Stimulated activated CD4-positive, alpha-beta T cell treated with anti-CD3 and anti-CD28 coated beads, Interleukin-12 subunit alpha, Interleukin-12 subunit beta, amount 100 ng/mL, for 4 hours (primary cell): Measurements from ENCODE around the gene ZDHHC24.
"Not testable (repeated sequence)": the region's sequence is repeated elsewhere in the genome, so short reads cannot be mapped to it uniquely, and the experiment has no call there.

ENCODE experiments used
- DNase-seq: peaks from one replicate; pipeline ENCODE4 v3.0.0-alpha.2; 2020

ZDHHC24 gene

GRCh38 chr11:66543263-66544107 is 2.4 kb downstream of the ZDHHC24 start:
- peak; percentile 37 for DNase-seq

DNA sequence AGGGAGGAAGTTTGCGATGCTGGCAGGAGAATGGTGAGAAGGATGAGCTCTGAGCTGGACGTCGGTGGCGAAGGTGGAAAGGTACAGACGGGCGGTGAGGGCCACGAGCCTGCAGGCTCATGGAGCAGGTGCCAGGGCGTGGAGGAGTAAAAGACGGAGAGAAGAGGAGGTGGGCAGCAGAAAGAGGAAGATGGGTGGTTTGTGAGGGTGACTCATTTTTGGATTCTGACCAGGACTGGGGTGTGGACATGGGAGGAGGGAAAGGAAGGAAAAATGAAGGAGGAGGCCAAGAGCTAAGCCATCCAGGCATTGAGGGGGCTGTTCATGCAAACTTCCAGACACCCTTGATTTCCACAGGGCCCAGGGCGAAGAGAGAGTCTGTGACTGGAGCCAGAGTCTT is 3.5 kb downstream of the ZDHHC24 start:
- DNase-seq, result no peak

GRCh38 chr11:66541892-66542291 is 4.0 kb downstream of the ZDHHC24 start:
- DNase-seq, result no peak

GRCh38 chr11:66540598-66540997 is 5.2 kb downstream of the ZDHHC24 start:
- not testable (repeated sequence) for DNase-seq

- DNase-seq, result no peak
Observed at GRCh38 chr11:66539870-66540213, 6.0 kb downstream of the ZDHHC24 start.

DNA sequence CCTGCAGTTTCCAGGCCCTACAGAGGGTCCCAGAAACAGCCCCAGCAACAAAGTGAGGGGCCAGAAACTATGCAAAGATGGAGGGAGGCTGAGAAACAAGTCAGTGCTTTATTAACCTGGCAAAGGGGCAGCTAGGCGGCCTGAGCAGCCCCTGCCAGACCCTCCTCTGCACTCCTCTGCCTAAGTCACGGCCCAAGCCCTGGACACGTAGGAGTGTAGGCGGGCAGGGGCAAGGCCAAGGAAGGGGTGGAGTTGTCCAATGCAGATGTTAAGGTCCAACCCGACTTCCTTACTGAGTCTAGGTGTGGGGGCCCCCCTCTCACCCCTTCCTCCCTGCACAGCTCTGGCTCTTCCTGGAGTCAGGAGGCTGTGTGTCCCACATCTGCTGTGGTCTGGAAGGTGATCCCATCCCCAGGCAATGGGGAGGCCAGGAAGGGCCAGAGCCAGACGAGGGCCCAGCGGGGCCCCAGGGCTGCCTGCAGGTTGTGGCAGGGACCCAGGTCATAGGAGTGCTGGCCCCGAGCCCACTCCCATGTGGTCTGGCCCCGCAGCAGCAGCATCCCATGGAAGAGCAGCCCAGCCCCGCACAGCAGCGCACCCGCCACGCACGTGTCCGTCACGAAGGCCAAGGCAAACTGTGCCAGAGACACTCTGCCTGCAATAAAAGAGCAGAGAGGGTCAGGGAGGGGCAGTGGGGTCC is 6.5 kb downstream of the ZDHHC24 start:
- DNase-seq, result no peak

DNA sequence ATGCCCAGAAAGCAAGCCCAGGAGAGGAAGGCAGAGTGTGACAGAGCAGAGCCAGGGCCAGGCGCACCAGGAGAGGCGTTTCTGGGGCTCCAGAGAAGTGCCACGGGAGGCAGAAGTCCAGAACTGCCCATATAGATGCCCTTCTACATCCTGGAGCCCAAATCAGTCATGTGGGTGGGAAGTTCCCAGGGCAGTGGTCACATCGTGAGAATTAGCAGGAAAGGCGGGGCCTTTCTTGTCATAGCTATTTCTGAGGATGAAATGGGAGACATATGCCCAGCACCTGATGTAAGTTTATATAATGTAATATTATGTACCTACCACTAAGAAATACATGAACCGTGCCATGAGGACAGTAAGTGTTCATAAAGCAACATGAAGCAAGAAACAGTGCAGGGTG is 13.1 kb downstream of the ZDHHC24 start:
- no peak for DNase-seq

- no peak for DNase-seq
Observed at GRCh38 chr11:66531841-66532240, 14.0 kb downstream of the ZDHHC24 start.

DNA sequence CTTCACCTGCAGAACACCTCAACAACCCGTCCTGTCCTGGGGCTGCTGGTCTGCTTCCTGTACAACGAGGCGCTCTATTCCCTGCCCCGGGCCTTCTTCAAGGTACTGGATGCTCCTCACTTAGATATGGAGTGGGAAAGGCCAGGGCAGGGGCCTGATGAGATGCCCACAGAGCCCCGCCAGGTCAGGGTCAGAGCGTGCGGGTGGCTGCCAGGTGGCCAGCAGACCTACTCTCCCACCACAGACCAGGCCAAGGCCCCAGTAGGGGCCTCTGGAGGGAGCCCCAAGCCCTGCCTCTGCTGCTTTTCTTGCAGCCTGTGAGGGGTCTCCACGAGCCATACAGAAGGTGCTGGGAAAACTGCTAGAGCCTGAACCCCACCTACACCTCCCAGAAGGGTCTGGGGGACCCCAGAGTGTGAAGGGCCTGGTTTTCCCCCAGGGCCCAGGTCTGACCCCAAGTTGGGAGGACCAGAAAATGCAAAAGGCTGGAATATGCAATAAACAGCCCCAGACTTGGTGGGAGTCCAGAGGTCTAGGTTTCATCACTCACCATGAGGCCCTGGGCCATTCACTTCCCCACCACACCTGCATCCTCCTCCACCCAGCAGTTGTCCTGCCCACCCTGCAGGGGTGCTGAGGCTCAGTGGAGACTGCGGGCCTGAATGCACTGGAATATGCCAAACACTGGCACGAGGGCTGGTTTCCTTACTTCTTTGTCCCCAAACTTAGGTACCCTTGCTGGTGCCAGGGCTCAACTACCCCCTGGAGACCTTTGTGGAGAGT is 14.7 kb downstream of the ZDHHC24 start:
- DNase-seq, result no peak

- no peak for DNase-seq
Observed at GRCh38 chr11:66529655-66530054, 16.2 kb downstream of the ZDHHC24 start.

DNA sequence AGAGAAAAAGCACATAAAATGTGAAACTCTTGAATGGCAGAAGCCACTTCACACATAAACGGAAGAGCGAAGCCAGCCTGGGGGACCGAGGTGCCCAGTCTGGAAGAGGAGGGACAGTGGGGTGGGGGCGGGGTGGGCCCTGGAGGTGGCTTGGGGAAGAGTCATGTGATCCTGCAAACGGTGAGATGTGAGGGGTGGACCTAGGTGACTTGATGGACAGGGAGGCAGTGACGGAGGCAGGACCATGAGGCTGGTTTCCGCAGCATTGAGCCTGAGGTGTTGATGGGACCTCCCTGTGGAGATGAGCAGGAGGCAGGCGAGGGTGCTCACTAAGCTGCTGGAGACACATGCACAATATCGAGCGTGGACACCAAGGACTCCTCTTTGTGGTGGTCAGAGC is 16.8 kb downstream of the ZDHHC24 start:
- DNase-seq, result no peak

DNA sequence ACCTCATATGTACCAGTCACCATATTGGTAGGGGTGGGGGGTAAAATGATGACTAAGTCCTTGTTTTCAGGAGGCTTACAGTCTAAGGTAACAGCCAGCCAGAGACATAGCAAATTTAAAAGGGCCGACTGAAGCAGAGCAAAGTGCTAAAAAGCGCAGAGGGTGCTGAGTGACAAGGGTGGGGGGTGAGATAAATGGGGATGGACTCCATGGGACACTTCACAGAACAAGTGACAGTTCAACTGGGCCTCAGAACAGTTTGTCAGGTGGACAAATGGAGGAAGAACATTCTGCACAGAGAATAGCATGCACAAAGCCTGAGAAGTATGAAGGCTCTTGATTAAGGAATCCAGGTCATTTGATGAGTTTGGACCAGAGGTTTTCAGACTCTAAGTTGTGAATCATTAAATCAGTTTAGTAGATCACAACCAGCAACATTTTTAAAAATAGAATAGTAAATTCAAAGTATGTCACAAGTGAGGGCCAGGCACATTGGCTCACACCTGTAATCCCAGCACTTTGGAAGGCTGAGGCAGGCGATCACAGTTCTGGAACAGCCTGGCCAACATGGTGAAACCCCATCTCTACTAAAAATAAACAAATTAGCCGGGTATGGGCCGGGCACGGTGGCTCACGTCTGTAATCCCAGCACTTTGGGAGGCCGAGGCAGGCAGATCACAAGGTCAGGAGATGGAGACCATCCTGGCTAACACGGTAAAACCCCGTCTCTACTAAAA is 21.4 kb downstream of the ZDHHC24 start:
- no peak for DNase-seq

DNA sequence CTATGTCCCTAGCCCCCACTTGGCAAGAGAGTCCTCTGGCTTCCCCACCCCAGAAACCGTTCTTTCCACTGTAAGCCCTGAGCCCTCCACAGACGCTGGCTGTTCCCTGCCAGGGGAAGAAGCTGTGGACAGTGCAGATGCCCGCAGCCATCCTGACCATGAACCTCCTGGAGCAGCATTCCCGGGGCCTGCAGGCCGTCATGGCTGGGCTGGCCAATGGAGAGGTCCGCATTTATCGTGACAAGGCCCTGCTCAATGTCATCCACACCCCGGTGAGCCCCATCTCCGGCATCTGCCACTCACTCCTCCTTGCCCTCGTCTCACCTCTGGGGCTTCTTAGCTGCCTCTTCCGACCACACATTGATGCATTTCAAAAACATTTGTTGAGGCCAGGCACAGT is 22.2 kb downstream of the ZDHHC24 start:
- no peak for DNase-seq

- DNase-seq, result no peak
Observed at GRCh38 chr11:66510990-66511339, 34.9 kb downstream of the ZDHHC24 start.

GRCh38 chr11:66510271-66510989 is 35.4 kb downstream of the ZDHHC24 start, which contains the start of gene BBS1:
BBS1 (plus strand) TSS chr11:66510635; CDS start chr11:66510660, 25 bp downstream.
- peak; percentile 83 for DNase-seq

GRCh38 chr11:66509131-66509561 is 36.7 kb downstream of the ZDHHC24 start:
- no peak for DNase-seq

GRCh38 chr11:66505276-66505816 is 40.5 kb downstream of the ZDHHC24 start:
- no peak for DNase-seq

GRCh38 chr11:66498506-66498905 is 47.3 kb downstream of the ZDHHC24 start:
- no peak for DNase-seq

DNA sequence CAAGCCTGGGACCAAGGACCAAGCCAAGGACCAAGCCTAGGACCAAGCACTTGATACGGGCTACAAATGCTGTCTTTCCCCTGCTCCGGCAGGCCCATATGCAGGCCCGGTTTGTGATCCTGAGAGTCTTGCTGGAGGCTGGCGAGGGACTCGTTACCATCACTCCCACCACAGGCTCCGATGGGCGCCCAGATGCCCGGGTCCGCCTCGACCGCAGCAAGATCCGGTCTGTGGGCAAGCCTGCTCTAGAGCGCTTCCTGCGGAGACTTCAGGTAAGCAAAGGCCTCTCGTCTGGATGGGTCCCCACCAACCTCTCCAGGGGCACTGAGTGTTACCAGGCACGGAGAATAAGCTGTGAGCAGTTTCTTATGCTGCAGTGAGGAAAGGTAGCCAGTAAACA is 48.6 kb downstream of the ZDHHC24 start:
- DNase-seq, result no peak

GRCh38 chr11:66495401-66495854 is 50.4 kb downstream of the ZDHHC24 start:
- DNase-seq, result no peak

GRCh38 chr11:66494935-66495334 is 50.9 kb downstream of the ZDHHC24 start:
- no peak for DNase-seq

DNA sequence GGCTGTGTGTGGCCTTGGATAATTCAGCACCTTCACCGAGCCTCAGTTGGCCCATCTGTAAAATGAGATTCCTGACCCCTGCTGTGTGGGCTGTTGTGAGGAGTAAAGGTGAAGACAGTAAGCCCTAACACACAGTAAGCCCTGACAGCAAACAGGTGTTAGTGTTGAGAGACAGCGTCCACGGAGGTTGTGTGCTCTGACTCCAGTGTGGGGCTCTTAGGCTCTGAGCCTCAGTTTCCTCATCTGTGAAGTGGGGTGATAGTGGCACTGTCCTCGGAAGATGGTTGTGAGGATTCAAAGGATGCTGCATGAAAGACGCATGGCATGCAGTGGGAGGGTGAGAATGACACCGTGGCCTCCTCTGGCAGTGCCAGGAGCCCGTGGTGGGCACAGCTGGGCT is 51.4 kb downstream of the ZDHHC24 start:
- no peak for DNase-seq
